Measurements from ENCODE around the gene PPIA. TPM values are rescaled to one million over a fixed set of nuclear protein-coding genes. Genes with fewer than 3 reads are reported as not detected.

PPIA gene
- total RNA-seq, 1 experiment from 2014 or later: 2,836 TPM

DNA sequence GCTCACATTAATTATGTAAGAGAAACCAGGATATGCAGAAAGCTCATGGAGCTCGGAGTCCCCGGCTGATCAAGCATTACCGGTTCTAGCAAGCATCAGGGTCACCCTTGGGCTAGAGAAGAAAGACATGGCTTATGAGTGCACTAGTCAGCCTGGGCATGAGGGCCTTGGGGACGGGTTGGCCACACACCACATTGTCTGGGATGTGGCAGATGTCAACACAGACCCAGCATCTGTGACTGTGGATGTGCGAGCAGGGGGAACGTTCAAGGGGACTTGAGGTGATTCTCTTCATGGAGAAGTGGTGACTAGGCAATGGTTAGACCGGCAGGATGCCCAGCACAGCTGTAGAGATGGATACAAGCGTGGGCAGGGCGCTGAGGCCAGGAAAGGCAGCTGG, 34.2 kb upstream of the PPIA start:
- ChIA-PET POLR2A (no interaction called here), CTCF (no interaction called here), RAD21 (ENCODE audit: low non-redundant PET in 1 of 2, low total read pairs in 2 of 2, uncharacterized antibody in 2 of 2, unreplicated experiment in 2 of 2) (no interaction called here)
- Histone ChIP-seq H3K4me2 (ENCODE audit: low read length) (peak overlapping the region; percentile 83), H3K9me3 (ENCODE audit: control insufficient read depth in 1 of 2, insufficient read depth in 1 of 2, low read depth in 1 of 2, low read length in 2 of 2) (no peaks in the 10 kb centered on the region), H3K36me3 (ENCODE audit: control insufficient read depth in 1 of 2, insufficient read depth in 2 of 2, low read length in 2 of 2) (peaks cover 27 to 35% of the 10 kb centered on the region in 2 experiments; a peak in 3 of 4 replicates), H4K20me1 (ENCODE audit: insufficient read depth) (no peaks in the 10 kb centered on the region), H3K4me1 (ENCODE audit: control insufficient read depth in 1 of 2, insufficient read depth in 2 of 2, low read length in 2 of 2) (peaks cover 12 to 22% of the 10 kb centered on the region in 2 experiments), H3K27ac (ENCODE audit: low read depth, low read length) (peak overlapping the region; percentile 24; the same call in 1 of the 2 replicates), H3K9me2 (ENCODE audit: insufficient read depth) (no peaks in the 10 kb centered on the region), H3K9ac (ENCODE audit: low read length) (peak overlapping the region; percentile 75; the same call in 1 of the 2 replicates), H2AFZ (ENCODE audit: low read depth, low read length, poor library complexity, severe bottlenecking) (no peak overlapping the region), H3K79me2 (ENCODE audit: insufficient read depth, low read length) (no peaks in the 10 kb centered on the region), H3K27me3 (ENCODE audit: insufficient read depth, low read length) (no peaks in the 10 kb centered on the region), H3K4me3 (replicated peaks in 1 of 2; ENCODE audit: low read depth in 1 of 2, low read length in 2 of 2) (peak overlapping the region in 1 of 2 experiments; percentile 63; a peak in 2 of 4 replicates)
- TF ChIP-seq EZH2 (IDR thresholded peaks at IDR 0.05): no peak
- TF ChIP-seq, protein P1, sequence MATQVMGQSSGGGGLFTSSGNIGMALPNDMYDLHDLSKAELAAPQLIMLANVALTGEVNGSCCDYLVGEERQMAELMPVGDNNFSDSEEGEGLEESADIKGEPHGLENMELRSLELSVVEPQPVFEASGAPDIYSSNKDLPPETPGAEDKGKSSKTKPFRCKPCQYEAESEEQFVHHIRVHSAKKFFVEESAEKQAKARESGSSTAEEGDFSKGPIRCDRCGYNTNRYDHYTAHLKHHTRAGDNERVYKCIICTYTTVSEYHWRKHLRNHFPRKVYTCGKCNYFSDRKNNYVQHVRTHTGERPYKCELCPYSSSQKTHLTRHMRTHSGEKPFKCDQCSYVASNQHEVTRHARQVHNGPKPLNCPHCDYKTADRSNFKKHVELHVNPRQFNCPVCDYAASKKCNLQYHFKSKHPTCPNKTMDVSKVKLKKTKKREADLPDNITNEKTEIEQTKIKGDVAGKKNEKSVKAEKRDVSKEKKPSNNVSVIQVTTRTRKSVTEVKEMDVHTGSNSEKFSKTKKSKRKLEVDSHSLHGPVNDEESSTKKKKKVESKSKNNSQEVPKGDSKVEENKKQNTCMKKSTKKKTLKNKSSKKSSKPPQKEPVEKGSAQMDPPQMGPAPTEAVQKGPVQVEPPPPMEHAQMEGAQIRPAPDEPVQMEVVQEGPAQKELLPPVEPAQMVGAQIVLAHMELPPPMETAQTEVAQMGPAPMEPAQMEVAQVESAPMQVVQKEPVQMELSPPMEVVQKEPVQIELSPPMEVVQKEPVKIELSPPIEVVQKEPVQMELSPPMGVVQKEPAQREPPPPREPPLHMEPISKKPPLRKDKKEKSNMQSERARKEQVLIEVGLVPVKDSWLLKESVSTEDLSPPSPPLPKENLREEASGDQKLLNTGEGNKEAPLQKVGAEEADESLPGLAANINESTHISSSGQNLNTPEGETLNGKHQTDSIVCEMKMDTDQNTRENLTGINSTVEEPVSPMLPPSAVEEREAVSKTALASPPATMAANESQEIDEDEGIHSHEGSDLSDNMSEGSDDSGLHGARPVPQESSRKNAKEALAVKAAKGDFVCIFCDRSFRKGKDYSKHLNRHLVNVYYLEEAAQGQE (IDR thresholded peaks at IDR 0.05; ENCODE audit: low read depth): no peak
- no peak for TF ChIP-seq CEBPB (IDR thresholded peaks at IDR 0.05; ENCODE audit: low read depth)
- no peak for TF ChIP-seq EZH2phosphoT487 (IDR thresholded peaks at IDR 0.05; ENCODE audit: borderline replicate concordance)
- no peak for TF ChIP-seq TCF7L2 (IDR thresholded peaks at IDR 0.05; ENCODE audit: borderline replicate concordance, extremely low read depth, insufficient read depth, insufficient read length)
- no peak for TF ChIP-seq CBX3 (IDR thresholded peaks at IDR 0.05; ENCODE audit: low read depth)
- no peak for TF ChIP-seq SP1 (IDR thresholded peaks at IDR 0.05; ENCODE audit: low read depth)
- TF ChIP-seq, protein P2, sequence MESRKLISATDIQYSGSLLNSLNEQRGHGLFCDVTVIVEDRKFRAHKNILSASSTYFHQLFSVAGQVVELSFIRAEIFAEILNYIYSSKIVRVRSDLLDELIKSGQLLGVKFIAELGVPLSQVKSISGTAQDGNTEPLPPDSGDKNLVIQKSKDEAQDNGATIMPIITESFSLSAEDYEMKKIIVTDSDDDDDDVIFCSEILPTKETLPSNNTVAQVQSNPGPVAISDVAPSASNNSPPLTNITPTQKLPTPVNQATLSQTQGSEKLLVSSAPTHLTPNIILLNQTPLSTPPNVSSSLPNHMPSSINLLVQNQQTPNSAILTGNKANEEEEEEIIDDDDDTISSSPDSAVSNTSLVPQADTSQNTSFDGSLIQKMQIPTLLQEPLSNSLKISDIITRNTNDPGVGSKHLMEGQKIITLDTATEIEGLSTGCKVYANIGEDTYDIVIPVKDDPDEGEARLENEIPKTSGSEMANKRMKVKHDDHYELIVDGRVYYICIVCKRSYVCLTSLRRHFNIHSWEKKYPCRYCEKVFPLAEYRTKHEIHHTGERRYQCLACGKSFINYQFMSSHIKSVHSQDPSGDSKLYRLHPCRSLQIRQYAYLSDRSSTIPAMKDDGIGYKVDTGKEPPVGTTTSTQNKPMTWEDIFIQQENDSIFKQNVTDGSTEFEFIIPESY (IDR thresholded peaks at IDR 0.05; ENCODE audit: extremely low read depth, insufficient replicate concordance, low read length): no peak
- no peak for TF ChIP-seq EGR1 (IDR thresholded peaks at IDR 0.05; ENCODE audit: low read depth)
- TF ChIP-seq, protein P3, sequence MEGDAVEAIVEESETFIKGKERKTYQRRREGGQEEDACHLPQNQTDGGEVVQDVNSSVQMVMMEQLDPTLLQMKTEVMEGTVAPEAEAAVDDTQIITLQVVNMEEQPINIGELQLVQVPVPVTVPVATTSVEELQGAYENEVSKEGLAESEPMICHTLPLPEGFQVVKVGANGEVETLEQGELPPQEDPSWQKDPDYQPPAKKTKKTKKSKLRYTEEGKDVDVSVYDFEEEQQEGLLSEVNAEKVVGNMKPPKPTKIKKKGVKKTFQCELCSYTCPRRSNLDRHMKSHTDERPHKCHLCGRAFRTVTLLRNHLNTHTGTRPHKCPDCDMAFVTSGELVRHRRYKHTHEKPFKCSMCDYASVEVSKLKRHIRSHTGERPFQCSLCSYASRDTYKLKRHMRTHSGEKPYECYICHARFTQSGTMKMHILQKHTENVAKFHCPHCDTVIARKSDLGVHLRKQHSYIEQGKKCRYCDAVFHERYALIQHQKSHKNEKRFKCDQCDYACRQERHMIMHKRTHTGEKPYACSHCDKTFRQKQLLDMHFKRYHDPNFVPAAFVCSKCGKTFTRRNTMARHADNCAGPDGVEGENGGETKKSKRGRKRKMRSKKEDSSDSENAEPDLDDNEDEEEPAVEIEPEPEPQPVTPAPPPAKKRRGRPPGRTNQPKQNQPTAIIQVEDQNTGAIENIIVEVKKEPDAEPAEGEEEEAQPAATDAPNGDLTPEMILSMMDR (IDR thresholded peaks at IDR 0.05 in 2 of 3, conservative IDR thresholded peaks at IDR 0.05 in 1 of 3; ENCODE audit: borderline replicate concordance in 1 of 3, insufficient read depth in 1 of 3, low read depth in 2 of 3, low read length in 2 of 3): no peak
- TF ChIP-seq, protein P4, sequence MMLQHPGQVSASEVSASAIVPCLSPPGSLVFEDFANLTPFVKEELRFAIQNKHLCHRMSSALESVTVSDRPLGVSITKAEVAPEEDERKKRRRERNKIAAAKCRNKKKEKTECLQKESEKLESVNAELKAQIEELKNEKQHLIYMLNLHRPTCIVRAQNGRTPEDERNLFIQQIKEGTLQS (IDR thresholded peaks at IDR 0.05): no peak
- no peak for TF ChIP-seq SRF (IDR thresholded peaks at IDR 0.05; ENCODE audit: low read depth)
- no peak for TF ChIP-seq RAD21 (IDR thresholded peaks at IDR 0.05; ENCODE audit: low read depth)
- no peak for TF ChIP-seq ZFX (IDR thresholded peaks at IDR 0.05)
- no peak for TF ChIP-seq JUND (IDR thresholded peaks at IDR 0.05)
- TF ChIP-seq ELF1 (IDR thresholded peaks at IDR 0.05; ENCODE audit: borderline replicate concordance, low read depth): no peak
- TF ChIP-seq SIN3A (IDR thresholded peaks at IDR 0.05; ENCODE audit: low read depth): no peak
- no peak for TF ChIP-seq POLR2A (IDR thresholded peaks at IDR 0.05; ENCODE audit: borderline replicate concordance, extremely low read depth, insufficient read depth, insufficient read length)
- TF ChIP-seq ZNF274 (IDR thresholded peaks at IDR 0.05; ENCODE audit: low read depth, low read length): no peak
- no peak for TF ChIP-seq YY1 (IDR thresholded peaks at IDR 0.05; ENCODE audit: extremely low read depth, insufficient replicate concordance, low read depth, low read length)
- BruUV-seq (replicated peaks): no TSS peak
- ATAC-seq (0 out of 2 replicates have a peak, but pooled peaks have one; percentile 3), DNase-seq (ENCODE audit: low read depth, low spot score) (no peak)
- intact Hi-C loops (cut with micrococcal nuclease): no loop called here

Measured in HCT116 (cell line).